GM19438 (cell line): ENCODE data around the gene ELMO1.

ENCODE experiments used
- ATAC-seq: cut with Tn5 transposase; IDR thresholded peaks from one replicate; pipeline ENCODE4 v1.9.1; 2021; ENCODE audit warnings: low read depth; ENCODE audit not compliant: unreplicated experiment

ELMO1 gene

DNA sequence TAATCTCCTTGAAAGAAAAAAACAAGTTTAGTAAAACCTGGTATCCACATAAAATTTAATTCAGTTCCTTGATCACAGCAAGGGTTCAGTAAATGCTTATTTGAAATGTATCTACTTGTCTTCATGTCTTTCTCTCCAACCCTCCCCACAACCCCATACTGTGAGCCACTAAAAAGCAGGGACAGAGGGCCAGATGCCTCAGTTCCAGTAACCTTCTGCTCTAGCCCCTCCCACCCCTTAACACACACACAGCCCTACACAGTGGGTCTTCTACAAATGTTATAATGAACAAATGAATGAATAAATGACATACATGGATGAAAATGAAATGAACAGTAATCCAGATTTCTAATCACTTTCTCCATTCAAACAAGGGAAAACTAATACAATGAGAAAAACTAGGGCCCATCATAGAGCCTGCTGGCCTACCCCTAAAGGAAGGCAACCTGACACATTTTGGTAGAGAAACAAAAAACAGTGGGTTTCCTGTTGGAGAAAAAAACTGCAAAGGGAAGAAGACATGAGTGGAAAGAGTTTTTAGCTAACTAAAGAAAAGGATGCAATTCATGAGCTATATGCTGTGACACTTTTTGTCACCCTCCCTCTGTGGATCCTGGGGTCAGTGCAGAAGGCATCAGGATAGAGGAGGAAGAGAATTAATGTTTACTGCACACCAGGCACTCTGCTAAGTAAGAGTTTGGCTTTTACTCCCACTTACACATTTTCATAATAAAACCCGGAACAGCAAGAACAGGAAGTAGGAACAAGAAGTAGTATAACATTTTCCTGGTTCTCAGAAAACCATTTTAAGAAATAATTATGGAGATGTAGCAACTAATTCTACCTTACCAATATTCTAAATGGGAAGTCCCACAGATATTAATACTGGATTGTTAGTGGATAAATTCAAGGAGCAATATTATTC lies 38.1 kb downstream of the ELMO1 start:
- ATAC-seq: no peak

DNA sequence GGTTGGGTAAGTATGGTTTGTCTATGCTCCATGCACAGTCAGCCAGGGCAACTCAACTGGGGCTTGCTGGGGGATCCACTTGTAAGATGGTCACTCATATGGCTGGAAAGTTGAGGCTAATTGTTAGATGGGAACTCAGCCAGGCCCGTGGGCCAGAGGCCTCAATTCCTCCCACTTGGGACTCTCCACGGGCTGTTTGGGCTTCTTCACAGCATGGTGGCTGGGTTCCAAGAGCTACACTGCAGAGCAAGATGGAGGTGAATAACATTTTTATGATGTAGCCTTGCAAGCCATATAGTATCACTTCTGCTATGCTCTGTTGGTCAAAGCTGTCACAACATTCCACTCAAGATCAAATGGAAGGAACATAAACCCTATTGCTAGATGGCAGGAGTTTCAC lies 39.2 kb downstream of the ELMO1 start:
- ATAC-seq: no peak

DNA sequence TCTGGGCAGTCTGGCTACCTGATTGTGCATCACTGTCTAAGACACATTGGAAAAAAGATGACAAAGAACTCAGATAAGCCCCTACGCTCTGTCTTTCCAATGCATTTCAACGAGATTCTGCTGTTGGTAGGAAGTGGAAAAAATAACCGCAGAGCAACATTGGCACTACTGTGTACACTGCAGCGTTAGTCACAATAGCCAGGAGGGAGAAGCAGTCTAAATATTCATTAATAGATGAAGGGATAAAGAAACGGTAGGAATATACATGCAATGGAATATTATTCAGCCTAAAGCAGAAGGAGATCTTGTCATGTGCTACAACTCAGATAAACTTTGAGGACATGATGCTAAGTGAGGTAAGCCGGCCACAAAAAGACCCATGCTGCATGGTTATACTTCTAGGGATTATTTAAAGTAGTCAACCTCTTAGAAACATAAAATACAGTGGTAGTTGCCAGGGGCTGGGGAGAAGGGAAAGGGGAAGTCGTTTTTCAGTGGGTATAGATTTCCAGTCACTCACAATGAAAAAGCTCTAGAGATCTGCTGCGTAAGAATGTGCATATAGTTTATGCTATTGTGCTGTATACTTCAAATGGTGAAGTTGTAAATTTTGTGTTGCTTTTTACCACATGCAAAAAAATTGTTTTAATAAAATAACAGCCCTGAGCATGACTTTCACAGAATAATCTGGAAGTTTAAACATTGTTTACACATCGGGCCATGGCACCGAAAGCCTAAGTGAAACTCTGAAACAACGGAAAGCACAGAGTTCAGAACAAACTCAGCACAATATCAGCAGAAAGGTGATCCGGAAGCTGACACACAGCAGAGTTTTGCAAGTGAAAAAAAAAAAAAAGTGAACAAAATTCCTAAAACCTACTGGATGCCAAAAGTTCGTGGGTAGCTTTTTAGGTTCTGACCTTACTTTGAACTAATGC lies 40.1 kb downstream of the ELMO1 start:
- ATAC-seq: no peak

DNA sequence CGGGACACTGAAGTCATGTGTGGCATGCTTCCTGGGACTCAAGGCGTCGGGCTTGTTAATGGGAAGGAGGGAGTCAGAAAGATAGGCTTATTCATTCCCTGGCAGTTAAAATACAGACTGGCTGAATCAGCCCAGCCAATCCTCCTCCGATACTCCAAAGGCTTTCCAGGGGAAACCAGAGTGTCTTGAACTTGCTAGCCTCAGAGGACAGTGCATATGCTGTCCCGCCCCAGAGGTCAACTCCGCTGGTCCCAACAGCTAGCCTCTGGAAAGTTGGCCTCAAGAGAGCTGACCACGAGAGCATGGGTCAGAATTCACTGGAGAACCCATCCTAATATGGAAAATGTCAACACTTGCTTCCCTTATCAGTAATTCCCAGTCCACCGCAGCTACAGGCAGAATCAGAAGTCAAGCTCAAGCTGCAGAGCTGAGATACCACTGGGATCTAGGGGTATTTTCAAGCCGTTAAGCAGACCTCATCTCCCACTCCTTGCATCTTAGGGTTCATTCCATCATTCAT lies 43.0 kb downstream of the ELMO1 start:
- ATAC-seq: no peak

DNA sequence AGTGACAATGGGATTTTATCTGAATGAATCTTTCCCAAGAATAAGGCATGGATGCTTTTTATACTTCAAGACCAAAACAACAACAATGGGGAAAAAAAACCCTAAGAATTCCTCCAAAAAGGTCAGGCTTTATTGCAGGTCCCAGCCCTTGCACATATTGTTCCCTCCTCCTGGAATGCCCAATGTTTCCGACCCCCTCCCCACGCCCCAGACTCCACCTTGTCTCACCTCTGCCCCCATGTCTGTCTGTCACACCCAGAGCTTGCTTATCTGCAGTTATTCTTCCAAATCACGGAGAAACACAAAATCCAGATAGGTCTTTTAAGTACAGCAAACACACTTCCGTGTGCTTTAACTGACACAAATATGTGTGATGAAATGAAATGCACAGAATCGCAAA lies 43.5 kb downstream of the ELMO1 start:
- ATAC-seq: no peak

DNA sequence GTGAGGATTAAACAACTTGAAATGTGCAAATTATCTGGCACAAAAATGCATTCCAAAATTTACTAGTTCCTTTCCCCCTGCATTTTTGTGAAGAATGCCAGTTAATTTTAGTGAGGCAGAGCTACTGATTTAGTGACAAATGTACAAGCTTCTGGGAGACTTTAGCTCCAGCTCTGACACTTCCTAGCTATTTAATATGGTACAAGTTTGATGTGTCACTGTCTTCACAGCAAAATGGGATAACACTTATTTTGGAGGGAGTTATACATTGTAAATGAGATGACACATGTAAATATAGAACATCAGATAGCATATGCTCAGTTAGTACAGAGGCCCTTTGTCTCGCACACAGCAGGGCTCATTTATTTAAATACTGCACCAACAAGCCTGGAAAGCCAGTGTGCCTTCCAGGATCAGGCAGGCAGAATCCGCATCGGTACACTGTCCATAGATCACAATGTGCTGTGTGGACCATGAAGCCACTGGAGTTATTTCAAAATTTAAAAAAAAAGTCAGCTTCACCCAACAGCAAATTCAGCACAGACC lies 48.7 kb downstream of the ELMO1 start:
- no peak for ATAC-seq

DNA sequence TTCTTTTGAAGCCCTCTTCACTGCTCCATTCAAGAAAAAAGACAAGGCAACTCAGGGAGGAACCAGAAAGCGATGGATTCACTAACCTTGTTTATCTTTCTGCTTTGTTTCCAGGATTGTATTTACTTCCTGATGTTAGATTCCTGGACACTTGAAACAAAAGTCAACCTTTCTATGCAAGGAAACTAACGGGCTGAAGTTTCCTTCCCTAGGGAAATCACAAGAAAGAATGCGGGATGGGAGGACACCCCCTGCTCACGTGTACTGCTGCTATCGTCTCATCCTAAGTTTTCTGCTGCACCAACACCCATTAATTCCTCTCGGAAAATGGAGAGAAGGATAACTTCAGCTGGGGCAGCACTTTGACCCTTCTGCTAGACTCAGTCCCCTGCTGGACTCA lies 50.3 kb downstream of the ELMO1 start:
- ATAC-seq: no peak

DNA sequence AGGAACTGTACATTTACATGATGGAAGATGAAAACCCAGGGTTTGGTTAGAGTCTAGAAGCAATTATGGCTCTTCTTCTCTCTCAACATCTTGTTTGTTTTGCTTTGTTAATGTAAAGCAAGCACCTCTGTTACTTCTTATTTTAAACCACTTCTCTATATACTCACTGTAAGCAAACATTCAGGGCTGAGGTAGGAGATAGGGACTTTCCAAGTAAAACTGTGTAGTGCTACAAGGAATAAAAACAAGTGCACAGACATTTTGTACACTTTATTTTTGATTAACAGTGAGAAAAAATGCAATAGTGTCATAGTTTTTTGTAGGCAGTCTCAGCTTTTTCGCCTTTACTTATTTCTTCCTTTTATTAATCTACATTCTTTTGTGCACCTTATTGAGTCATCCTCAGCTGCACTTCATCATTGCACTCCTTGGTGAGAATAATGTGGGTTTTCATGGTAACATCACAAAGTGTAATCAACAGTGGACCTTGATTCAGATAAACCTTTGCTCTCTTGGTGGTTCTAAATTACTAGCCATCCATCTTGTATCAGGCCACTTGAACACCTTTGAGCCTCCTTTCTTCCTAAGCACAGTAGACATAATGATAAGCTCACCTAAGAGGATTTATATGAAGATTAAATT lies 52.9 kb downstream of the ELMO1 start:
- no peak for ATAC-seq

DNA sequence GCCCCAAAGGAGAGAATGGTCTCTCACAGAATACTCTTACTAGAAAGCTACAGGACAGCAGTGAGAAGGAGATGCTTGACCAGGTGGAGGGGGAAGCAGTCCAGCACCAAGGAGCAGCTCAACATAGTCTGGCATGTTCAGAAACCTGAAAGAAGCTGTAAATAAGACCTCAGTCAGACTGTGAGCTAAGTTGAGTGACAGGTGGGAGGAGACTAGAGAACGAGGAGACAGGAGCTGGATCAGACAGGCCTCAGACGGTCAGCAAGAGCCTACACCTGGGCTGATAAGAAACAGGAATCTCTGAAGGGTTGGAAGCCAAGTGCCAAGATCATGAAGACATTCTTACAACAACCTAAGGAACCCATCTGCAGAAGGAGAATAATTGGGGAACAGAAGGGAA lies 54.5 kb downstream of the ELMO1 start:
- no peak for ATAC-seq

DNA sequence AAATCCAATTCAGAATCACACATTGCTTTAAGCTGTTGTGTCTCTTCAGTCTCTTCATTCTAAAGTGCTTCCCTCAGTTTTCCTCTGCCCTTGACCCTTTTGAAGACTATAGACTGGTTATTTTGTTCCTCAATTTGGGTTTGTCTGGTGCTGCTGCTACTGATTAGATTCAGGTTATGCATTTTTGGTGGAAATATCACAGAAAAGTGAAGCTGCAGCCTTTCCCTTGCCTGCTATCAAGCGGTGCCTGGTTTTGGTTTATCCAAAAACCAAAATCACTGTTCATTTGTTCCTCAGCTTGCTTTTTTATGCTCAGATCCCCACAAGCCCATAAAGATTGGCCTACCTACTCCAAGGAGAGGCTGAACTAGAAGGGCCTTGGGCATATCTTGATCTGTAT lies 55.2 kb downstream of the ELMO1 start:
- ATAC-seq: no peak

DNA sequence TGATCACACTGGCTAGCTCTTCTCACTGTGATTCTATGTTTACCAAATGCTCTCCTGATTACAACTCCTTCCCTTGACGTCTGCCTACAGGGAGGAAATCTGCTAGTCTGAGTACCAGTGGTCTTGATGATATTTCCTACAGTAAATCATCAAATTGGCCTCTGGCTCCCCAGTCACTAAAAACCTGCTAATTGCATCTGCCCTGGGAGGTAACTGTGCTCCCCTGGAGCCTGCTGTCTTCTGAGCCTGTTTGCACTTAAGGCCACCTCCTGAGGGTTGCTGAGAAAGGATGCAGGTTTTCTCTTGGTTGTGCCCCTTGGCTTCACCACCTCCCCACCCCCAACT lies 56.0 kb downstream of the ELMO1 start:
- no peak for ATAC-seq

DNA sequence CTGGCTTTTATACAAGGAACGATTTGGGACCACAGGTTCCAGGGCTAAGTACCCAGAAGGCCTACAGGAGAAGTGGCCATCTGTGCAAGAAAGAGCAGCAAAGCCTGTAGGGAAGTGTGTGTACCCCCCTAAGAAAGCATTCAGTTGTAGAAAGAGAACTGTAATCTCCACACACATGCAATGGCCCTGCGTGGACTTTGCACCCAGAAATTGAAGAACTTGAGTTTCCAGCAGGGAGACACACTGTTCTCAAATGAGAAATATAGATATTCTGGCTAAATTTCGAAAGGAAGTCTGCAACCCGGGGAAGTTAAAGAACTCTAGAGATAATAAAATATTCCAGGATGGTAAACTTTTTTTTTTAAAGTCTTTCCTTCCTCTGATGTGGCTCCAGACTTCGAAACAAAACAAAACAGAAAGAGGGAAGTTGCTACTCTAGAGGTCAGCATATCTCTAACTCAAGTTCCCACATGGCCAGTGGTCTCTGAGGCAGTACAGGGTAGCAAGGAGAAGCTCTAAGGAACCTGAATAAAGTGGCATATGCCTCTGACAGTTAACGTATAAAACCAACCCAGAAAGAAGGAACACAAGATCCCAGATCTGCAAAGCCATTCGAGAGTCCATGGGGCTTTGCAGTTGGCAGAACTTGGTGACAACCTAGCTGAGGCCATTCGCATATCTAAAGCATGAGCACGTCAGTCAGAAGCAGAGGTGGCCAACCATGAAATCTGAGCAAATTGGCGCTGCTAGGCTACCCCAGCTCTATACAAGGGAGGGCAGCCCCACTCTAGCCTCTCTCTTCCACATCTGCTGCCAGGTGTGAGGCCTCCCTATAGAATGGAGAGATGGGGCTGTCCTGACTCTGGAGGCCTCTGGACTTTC lies 56.6 kb downstream of the ELMO1 start:
- no peak for ATAC-seq

DNA sequence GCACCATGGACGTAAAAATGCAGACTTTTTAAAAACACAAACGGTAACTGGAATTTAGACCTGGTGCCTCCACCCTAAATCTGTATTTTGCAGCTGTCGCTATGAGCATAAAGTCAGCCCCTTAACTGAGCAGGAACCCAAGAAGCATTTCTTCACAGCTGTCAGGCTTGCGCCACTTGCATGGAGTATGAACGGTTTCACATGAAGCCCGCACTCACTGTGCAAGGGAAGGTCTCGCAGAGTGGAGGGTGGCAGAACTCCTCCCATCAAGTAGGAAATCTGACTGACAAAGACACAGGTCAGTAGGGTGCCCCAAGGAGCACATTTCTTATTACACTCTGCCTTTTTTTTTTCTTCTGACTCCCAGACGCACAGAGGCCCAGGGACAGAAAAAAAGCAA lies 58.5 kb downstream of the ELMO1 start:
- ATAC-seq: no peak

DNA sequence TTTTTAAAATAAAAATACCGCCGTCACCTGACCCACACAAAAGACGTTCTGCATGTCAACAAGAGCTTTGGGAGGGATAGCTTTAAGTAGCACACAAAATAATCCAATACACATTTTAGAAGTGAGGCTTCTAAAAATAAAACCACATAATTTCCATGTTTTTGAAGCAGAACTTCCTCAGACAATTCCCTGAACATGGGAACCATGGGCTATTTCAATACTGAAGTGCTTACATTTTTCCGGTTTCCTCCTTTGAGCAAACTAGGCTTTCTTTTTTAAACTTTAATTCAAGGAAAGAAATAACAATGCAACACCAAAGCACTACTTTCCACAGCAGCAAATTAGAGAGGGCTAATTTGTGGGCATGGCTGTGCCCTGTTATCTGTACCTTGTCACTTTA lies 59.9 kb downstream of the ELMO1 start:
- ATAC-seq: no peak

DNA sequence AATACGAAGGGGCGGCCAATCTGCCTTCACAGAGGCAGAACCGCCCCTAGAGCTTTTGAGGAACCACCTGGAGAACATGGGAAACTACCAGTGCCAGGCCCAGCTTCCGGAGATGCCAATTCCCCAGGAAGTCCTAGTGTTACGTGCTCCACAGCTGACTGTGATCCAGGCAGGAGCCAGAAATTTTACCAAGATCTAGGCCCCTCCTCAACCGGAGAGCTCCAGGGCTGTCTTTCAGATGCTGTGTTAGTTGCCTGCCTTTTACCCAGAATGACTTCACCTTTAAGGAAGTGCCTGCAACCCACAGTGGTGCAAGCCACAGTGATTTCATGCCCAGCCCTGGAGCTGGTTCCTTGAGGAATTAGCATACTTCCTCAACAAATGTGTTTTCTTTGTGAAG lies 62.9 kb downstream of the ELMO1 start:
- no peak for ATAC-seq

DNA sequence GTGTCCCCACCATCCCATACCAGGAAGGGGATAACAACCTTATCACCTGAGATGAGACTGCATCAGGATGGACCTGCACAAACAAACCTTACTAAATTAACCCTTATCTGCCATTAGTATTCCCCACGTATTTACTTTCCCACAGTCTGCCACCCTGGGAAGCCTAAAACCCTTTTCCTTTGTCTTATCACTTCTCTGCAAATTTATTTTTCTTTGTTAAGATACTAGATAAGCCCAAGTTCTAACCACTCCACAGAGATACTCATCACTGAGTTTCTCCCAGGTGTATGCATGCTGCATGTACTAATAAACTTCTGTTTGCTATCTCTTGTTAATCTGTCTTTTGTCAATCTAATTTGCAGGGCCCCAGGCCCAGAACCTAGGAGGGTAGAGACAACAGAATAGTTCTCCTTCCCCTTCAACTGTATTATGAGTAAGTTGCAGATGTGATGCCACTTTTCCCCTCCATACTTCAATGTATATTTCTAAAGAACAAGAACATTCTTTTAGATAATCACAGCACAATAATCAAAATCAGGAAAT lies 66.0 kb downstream of the ELMO1 start:
- no peak for ATAC-seq

DNA sequence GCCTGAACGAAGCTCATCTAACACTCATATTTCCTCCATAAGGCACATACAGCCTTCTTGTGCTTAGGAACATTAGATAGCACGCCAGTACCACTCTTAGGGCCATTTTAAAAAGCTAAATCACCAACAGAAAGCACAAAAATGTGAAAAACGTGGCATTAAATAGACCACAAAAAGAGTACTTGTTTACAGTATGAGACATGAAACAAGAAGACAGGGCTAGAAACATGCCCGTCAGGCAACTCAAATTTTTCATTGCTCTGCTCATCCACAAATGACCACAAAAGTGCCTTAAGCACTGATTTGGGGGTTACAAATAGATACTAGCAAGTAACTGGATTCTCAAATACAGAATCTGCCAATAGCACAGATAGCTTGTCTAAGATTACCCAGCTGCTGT lies 67.8 kb downstream of the ELMO1 start:
- no peak for ATAC-seq

DNA sequence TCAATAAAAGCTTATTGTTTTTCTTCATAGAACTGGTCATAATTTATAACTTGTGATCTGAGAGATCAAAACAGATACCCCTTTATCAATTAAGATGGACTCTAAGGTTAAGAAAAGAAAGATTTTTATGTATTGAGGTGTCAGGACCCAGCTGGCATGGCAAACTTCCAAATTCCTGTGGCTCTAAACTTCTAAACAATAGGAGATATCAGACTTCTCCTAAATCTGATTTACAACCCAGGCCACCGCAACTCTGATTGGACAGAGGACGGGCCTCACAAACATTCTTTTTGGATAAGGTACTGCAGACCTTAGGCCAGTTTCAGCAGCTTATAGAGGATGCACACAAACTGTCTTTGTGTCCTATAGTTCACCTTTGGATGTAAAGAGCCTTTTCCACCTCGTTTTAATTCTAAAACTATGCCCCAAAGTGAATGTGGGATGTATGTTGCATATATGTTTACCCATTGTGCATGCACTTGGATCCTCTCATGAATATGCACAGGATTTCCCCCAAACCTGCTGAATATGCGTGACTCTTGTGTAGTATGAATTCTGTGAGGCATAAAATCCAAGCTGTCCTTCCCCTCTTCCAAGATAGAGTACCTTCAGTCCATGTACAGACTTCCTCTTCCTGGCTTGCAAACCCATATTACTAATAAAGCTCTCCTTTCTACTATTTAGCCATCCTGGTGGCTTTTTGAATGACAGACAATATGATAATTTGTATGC lies 69.0 kb downstream of the ELMO1 start:
- no peak for ATAC-seq

DNA sequence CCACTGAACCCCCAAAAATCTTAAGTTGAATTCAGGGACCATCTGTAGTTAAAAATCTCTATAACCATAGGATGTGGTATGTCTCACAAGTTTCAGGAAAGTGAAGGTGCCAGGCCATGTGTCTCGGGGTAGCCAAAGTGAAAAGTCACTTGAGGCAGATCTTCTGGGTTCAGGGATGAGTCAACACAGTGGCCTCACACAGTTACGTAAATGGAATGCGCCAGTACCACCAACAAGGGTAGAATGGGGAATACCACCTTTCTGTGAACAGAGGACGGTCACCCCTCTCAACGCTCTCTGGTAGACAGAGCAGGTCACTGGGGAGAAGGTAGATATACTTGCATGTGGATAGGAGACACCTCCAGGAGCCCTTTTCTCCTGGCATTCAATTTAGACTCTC lies 71.4 kb downstream of the ELMO1 start:
- no peak for ATAC-seq
